H1 (cell line): ENCODE measurements around the gene R3HDM2. TPM values are rescaled to one million over a fixed set of nuclear protein-coding genes. Genes with fewer than 3 reads are reported as not detected.

Source experiments
- CHD2 ChIP-seq: IDR thresholded peaks from 2 replicates; pipeline ENCODE4 v1.6.1; 2012; ENCODE audit warnings: low read length, improper control_type of control experiment
- E2F6 ChIP-seq: IDR thresholded peaks from 2 replicates; pipeline ENCODE4 v1.6.1; 2012; ENCODE audit warnings: inconsistent platforms
- HDAC2 ChIP-seq, 2 experiments: fragments of 300-600 bp in 1 of 2; sonication (generic) in 1 of 2; IDR thresholded peaks; 2 replicates each; pipeline ENCODE4 v1.6.1; 2011 to 2012; ENCODE audit warnings: low read depth in 2 of 2, low read length in 2 of 2, mild to moderate bottlenecking in 2 of 2, moderate library complexity in 2 of 2, borderline replicate concordance in 1 of 2, inconsistent platforms in 1 of 2
- KDM4A ChIP-seq: IDR thresholded peaks from one replicate; pipeline ENCODE4 v1.7.1; 2012; ENCODE audit warnings: low read depth, mild to moderate bottlenecking, moderate library complexity, low read length, inconsistent platforms; ENCODE audit not compliant: severe bottlenecking
- RNF2 ChIP-seq: fragments of 200-900, 300-1000 bp; sonication (generic); IDR thresholded peaks from 2 replicates; pipeline ENCODE4 v1.7.1; 2016; ENCODE audit warnings: borderline replicate concordance, low read depth, mild to moderate bottlenecking, antibody characterized with exemption, low read length; ENCODE audit not compliant: poor library complexity, severe bottlenecking; ENCODE audit errors: missing control alignments
- SIN3A ChIP-seq, 2 experiments: IDR thresholded peaks in 1 of 2; conservative IDR thresholded peaks in 1 of 2; 2 replicates each; pipeline ENCODE4 v1.6.1; 2011 to 2012; ENCODE audit warnings: low read length in 2 of 2, improper control_type of control experiment in 1 of 2, low read depth in 1 of 2, mild to moderate bottlenecking in 1 of 2
- SP1 ChIP-seq: IDR thresholded peaks from 2 replicates; pipeline ENCODE4 v1.6.1; 2011; ENCODE audit warnings: low read depth, low read length
- SRF ChIP-seq: IDR thresholded peaks from 2 replicates; pipeline ENCODE4 v1.6.1; 2011; ENCODE audit warnings: mild to moderate bottlenecking, low read depth, low read length, moderate library complexity
- USF2 ChIP-seq: IDR thresholded peaks from 2 replicates; pipeline ENCODE4 v1.6.1; 2011; ENCODE audit warnings: low read length, improper control_type of control experiment
- ZNF274 ChIP-seq: IDR thresholded peaks from 2 replicates; pipeline ENCODE4 v1.7.0; 2012; ENCODE audit warnings: low read length, borderline replicate concordance; ENCODE audit errors: extremely low read depth
- polyA plus RNA-seq, 7 experiments: library from polyadenylated mRNA; depleted of rRNA in 3 of 7; stranded (reverse) in 5 of 7; unstranded in 2 of 7; fragments of >200 nt in 5 of 7; fragments of 200-250 nt in 2 of 7; gene quantifications; 1 replicate in 5 of 7; 2 replicates in 1 of 7; 4 replicates in 1 of 7; pipeline versions ENCODE4 v1.2.1 to v1.2.3, GENCODE V29; 2011 to 2013; ENCODE audit warnings: missing spikeins in 2 of 7, mixed read lengths in 2 of 7
- total RNA-seq: library from RNA; stranded (reverse); fragmentation: NEBNext Ultra II Directional; extraction: Animal tissue kit (Norgen Biotek cat#: 25700); gene quantifications from 2 replicates; pipeline ENCODE4 v1.2.1, GENCODE V29; 2021

R3HDM2 gene
- total and polyA plus RNA-seq, 2 of the 8 experiments (the other 6 are each of a cell fraction or from before 2014, with no cell fraction given) = 25.6 to 27.0 TPM

- TF ChIP-seq RNF2 = no peak
- no peak for TF ChIP-seq ZNF274
- TF ChIP-seq HDAC2 (IDR thresholded peaks at IDR 0.05; ENCODE audit: borderline replicate concordance in 1 of 2, low read depth in 2 of 2, low read length in 2 of 2) = no peak
- TF ChIP-seq E2F6 = no peak
- no peak for TF ChIP-seq SP1
- no peak for TF ChIP-seq KDM4A
- no peak for TF ChIP-seq CHD2
- TF ChIP-seq SRF = no peak
- no peak for TF ChIP-seq USF2
- TF ChIP-seq SIN3A (conservative IDR thresholded peaks at IDR 0.05 in 1 of 2, IDR thresholded peaks at IDR 0.05 in 1 of 2; ENCODE audit: low read depth in 1 of 2, low read length in 2 of 2) = no peak
Measured at GRCh38 chr12:57205186-57205585, 225.7 kb downstream of the R3HDM2 start (continued).
